B cell (primary cell): ENCODE data around the gene RETREG2. TPM values are rescaled to one million over a fixed set of nuclear protein-coding genes. Genes with fewer than 3 reads are reported as not detected.

ENCODE experiments used
- ATAC-seq: fragments of 200-7000 bp; cut with Tn5 transposase; one replicate; pipeline ENCODE4 v1.10.0; 2021; ENCODE audit warnings: low read depth, mild to moderate bottlenecking, moderate number of reproducible peaks, moderate library complexity
- CTCF ChIA-PET: fragments of 350-600 bp; sonication (Branson Sonifier 250); formaldehyde crosslinking; loops from one replicate; lab custom pipeline; 2021; ENCODE audit warnings: antibody characterized with exemption, inconsistent platforms; lab: Charles Lee
- POLR2A ChIA-PET: fragments of 350-600 bp; sonication (Branson Sonifier 250); formaldehyde crosslinking; loops from one replicate; lab custom pipeline; 2021; ENCODE audit warnings: antibody characterized with exemption; lab: Charles Lee
- DNase-seq: peaks from one replicate; pipeline ENCODE4 v3.0.0; 2013
- H2AFZ ChIP-seq: 2 replicates; pipeline ENCODE4 v1.6.1; 2012; ENCODE audit warnings: mild to moderate bottlenecking, low read depth, low read length; ENCODE audit not compliant: insufficient read depth, poor library complexity, severe bottlenecking
- H3K27ac ChIP-seq, 2 donors: 1 replicate in 1 of 2; 2 replicates in 1 of 2; pipeline ENCODE4 v1.5.1; 2012 to 2013; ENCODE audit warnings: low read length in 2 of 2, mild to moderate bottlenecking in 2 of 2, moderate library complexity in 1 of 2
- H3K27me3 ChIP-seq, 4 experiments: fragments of 200-600 bp in 1 of 4; sonication (generic) in 1 of 4; replicated peaks in 1 of 4; 1 replicate in 2 of 4; 2 replicates in 2 of 4; pipeline versions ENCODE4 v1.6.1 to v1.7.0; 2013 to 2016; ENCODE audit warnings: low read length in 3 of 4, mild to moderate bottlenecking in 2 of 4, mixed read lengths in 1 of 4, moderate library complexity in 1 of 4; ENCODE audit not compliant: insufficient read depth in 4 of 4, control insufficient read depth in 3 of 4; ENCODE audit errors: control extremely low read depth in 1 of 4
- H3K36me3 ChIP-seq, 2 experiments: replicated peaks in 1 of 2; 1 replicate in 1 of 2; 2 replicates in 1 of 2; pipeline versions ENCODE4 v1.6.1 to v1.7.1; 2013; ENCODE audit warnings: low read length in 1 of 2; ENCODE audit not compliant: insufficient read depth in 2 of 2, control insufficient read depth in 1 of 2; ENCODE audit errors: control extremely low read depth in 1 of 2, extremely low read depth in 1 of 2
- H3K4me1 ChIP-seq, 2 donors: fragments of 200-600 bp in 1 of 2; sonication (generic) in 1 of 2; 1 replicate in 1 of 2; 2 replicates in 1 of 2; pipeline versions ENCODE4 v1.5.1 to v1.6.1; 2013 to 2017; ENCODE audit warnings: low read length in 2 of 2; ENCODE audit not compliant: control insufficient read depth in 2 of 2, insufficient read depth in 2 of 2
- H3K4me2 ChIP-seq: replicated peaks from 2 replicates; pipeline ENCODE3; 2012; ENCODE audit warnings: mild to moderate bottlenecking, low read depth, low read length; ENCODE audit not compliant: poor library complexity, severe bottlenecking
- H3K4me3 ChIP-seq, 5 experiments: fragments of 200-600 bp in 1 of 5; sonication (generic) in 1 of 5; 1 replicate in 3 of 5; 2 replicates in 2 of 5; pipeline versions ENCODE4 v1.5.1 to v1.7.0; 2011 to 2016; ENCODE audit warnings: low read length in 4 of 5, mild to moderate bottlenecking in 4 of 5, low read depth in 2 of 5, control low read depth in 1 of 5, moderate library complexity in 1 of 5; ENCODE audit not compliant: insufficient read depth in 1 of 5; ENCODE audit errors: control extremely low read depth in 1 of 5, extremely low read depth in 1 of 5
- H3K79me2 ChIP-seq: fragments of 200-600 bp; sonication (generic); one replicate; pipeline ENCODE4 v1.6.0; 2016; ENCODE audit warnings: low read length; ENCODE audit not compliant: control insufficient read depth, insufficient read depth
- H3K9ac ChIP-seq: fragments of 200-600 bp; sonication (generic); 2 replicates; pipeline ENCODE4 v1.6.1; 2017; ENCODE audit warnings: mild to moderate bottlenecking, low read length, moderate library complexity
- H3K9me3 ChIP-seq, 3 donors: one replicate each; pipeline versions ENCODE4 v1.6.1 to v1.7.1; 2013; ENCODE audit warnings: low read length in 2 of 3; ENCODE audit not compliant: control insufficient read depth in 2 of 3, insufficient read depth in 1 of 3; ENCODE audit errors: control extremely low read depth in 1 of 3
- H4K20me1 ChIP-seq: 2 replicates; pipeline ENCODE4 v1.6.0; 2012; ENCODE audit warnings: mild to moderate bottlenecking, low read length; ENCODE audit not compliant: insufficient read depth, control insufficient read depth, poor library complexity, severe bottlenecking
- H3K27ac Mint-ChIP-seq: one replicate; pipeline ENCODE4 v1.8.0; 2021; ENCODE audit warnings: mixed read lengths
- H3K27me3 Mint-ChIP-seq: one replicate; pipeline ENCODE4 v1.8.0; 2021; ENCODE audit warnings: mixed read lengths
- H3K4me1 Mint-ChIP-seq: one replicate; pipeline ENCODE4 v1.8.0; 2021; ENCODE audit warnings: mixed read lengths
- H3K4me3 Mint-ChIP-seq: one replicate; pipeline ENCODE4 v1.8.0; 2021; ENCODE audit warnings: mixed read lengths
- H3K9me3 Mint-ChIP-seq: one replicate; pipeline ENCODE4 v1.8.0; 2022; ENCODE audit warnings: mixed read lengths; ENCODE audit not compliant: insufficient read depth
- EZH2 ChIP-seq: IDR thresholded peaks from 2 replicates; pipeline ENCODE4 v1.6.1; 2012; ENCODE audit warnings: borderline replicate concordance, low read depth, mild to moderate bottlenecking, moderate library complexity, low read length; ENCODE audit not compliant: insufficient read depth, poor library complexity, severe bottlenecking
- WGBS: methylation state at CpG from one replicate; pipeline ENCODE4 v1.1.5; 2013; ENCODE audit warnings: missing lambda C conversion rate; ENCODE audit not compliant: insufficient coverage; 5-methylcytosine and 5-hydroxymethylcytosine counted together
- intact Hi-C: fragments of 100-400 bp; cut with micrococcal nuclease; formaldehyde crosslinking; loops from one replicate; pipeline ENCODE4 v1.10.0; 2022
- polyA plus RNA-seq: library from polyadenylated mRNA; depleted of rRNA; stranded (reverse); fragments of >200 nt; gene quantifications from 2 replicates; pipeline ENCODE4 v1.2.3, GENCODE V29; 2012
- total RNA-seq, 2 donors: library from RNA; stranded (reverse); fragments of 120-200 nt in 1 of 2; gene quantifications; 1 replicate in 1 of 2; 2 replicates in 1 of 2; pipeline versions ENCODE4 v1.2.3 to v1.2.4, GENCODE V29; 2013 to 2022
- TF ChIP-seq, protein P1 (sequence below): fragments of 200-600 bp; IDR thresholded peaks from one replicate; pipeline ENCODE4 v1.8.0; 2022; ENCODE audit warnings: antibody characterized with exemption, mild to moderate bottlenecking

The RETREG2 gene
- total and polyA plus RNA-seq, 2 donors (not counting 1 experiment from before 2014, with no cell fraction given) = 46.7 to 102 TPM

DNA sequence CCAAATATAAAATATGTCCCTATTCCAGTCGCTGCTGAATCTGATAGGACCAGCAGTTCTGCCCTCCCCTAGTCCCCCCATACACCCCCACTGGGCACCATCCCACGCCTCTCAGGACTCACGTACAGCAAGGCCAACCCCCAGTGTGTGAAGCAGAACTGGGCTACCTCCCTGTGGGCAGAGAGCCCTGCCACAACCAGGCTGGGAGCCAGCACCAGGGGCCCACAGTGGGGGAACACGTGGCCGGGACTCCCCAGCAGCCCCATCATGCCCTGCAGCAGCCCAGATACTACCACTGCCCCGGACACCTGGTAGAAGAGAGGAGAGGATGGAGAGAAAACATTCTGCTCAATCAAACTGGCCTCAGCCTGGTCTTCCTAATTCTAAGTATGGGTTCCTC, 9.5 kb upstream of the RETREG2 start:
- ATAC-seq (no peak), DNase-seq (peak; percentile 5)
- Mint-ChIP-seq H3K4me1 (peaks cover 7% of the 10 kb centered on the region), H3K27me3 (no peaks in the 10 kb centered on the region), H3K27ac (no peak overlapping the region), H3K9me3 (no peaks in the 10 kb centered on the region), H3K4me3 (no peak overlapping the region)
- Histone ChIP-seq H3K27me3 (no peaks in the 10 kb centered on the region), H3K79me2 (peaks cover 2% of the 10 kb centered on the region), H3K4me1 (peaks cover 0 to 6% of the 10 kb centered on the region in 2 donors), H4K20me1 (peaks cover 17% of the 10 kb centered on the region), H3K4me2 (no peak overlapping the region), H3K27ac (no peak overlapping the region), H3K36me3 (peaks cover 0 to 27% of the 10 kb centered on the region in 2 experiments), H3K9ac (no peak overlapping the region), H2AFZ (no peak overlapping the region), H3K9me3 (no peaks in the 10 kb centered on the region), H3K4me3 (no peak overlapping the region)
- intact Hi-C loops = no loop called here
- no peak for TF ChIP-seq EZH2
- TF ChIP-seq, protein P1, sequence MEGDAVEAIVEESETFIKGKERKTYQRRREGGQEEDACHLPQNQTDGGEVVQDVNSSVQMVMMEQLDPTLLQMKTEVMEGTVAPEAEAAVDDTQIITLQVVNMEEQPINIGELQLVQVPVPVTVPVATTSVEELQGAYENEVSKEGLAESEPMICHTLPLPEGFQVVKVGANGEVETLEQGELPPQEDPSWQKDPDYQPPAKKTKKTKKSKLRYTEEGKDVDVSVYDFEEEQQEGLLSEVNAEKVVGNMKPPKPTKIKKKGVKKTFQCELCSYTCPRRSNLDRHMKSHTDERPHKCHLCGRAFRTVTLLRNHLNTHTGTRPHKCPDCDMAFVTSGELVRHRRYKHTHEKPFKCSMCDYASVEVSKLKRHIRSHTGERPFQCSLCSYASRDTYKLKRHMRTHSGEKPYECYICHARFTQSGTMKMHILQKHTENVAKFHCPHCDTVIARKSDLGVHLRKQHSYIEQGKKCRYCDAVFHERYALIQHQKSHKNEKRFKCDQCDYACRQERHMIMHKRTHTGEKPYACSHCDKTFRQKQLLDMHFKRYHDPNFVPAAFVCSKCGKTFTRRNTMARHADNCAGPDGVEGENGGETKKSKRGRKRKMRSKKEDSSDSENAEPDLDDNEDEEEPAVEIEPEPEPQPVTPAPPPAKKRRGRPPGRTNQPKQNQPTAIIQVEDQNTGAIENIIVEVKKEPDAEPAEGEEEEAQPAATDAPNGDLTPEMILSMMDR = no peak
- CTCF ChIA-PET = no interaction called here
- WGBS = 41% methylated on average over 3 of the region's 6 CpGs
- POLR2A ChIA-PET = no interaction called here

DNA sequence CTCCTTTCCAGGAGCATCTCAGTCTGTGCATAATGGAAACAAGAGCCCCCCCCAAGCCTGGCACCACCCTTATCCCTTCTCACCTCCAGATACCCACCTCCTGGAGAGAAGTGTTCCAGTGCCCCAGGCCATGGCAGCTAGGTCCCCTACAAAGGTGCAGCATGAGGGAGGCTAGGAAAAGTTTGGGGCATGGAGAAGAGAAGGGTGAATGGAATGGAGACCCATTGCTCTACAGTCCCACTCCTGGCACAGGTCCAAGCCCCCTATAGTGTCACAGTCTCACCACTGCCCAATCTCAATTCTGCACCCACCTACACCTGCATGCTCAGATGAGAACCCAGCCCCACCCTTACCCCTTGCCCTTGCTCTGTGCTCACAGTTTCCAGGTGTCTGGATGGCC, 9.1 kb upstream of the RETREG2 start:
- no peak overlapping the region for H3K4me3 Mint-ChIP-seq
- peaks cover 0 to 31% of the 10 kb centered on the region in 2 experiments for H3K36me3 ChIP-seq
- H3K27me3 Mint-ChIP-seq = no peaks in the 10 kb centered on the region
- ATAC-seq (no peak), DNase-seq (peak; percentile 3)
- TF ChIP-seq, protein P1 = no peak
- no peak for TF ChIP-seq EZH2
- peaks cover 9% of the 10 kb centered on the region for H3K4me1 Mint-ChIP-seq
- H3K27ac Mint-ChIP-seq = no peak overlapping the region
- no peaks in the 10 kb centered on the region for H3K9me3 Mint-ChIP-seq
- peaks cover 21% of the 10 kb centered on the region for H4K20me1 ChIP-seq
- no peak overlapping the region for H3K4me2 ChIP-seq
- intact Hi-C loops = no loop called here
- H2AFZ ChIP-seq = no peak overlapping the region
- H3K27ac ChIP-seq = no peak overlapping the region
- H3K79me2 ChIP-seq = peaks cover 4% of the 10 kb centered on the region
- peaks cover 0 to 7% of the 10 kb centered on the region in 2 donors for H3K4me1 ChIP-seq
- H3K27me3 ChIP-seq = no peaks in the 10 kb centered on the region
- H3K9ac ChIP-seq = no peak overlapping the region
- ChIA-PET CTCF (interaction anchor here (3.9 kb wide), 1 partner anchor 12 kb away, joined by 18 read pairs; no protein-coding TSS in a partner anchor), POLR2A (no interaction called here)
- no peaks in the 10 kb centered on the region for H3K9me3 ChIP-seq
- no peak overlapping the region for H3K4me3 ChIP-seq
